ENCODE measurements around the gene LARGE2. TPM values are rescaled to one million over a fixed set of nuclear protein-coding genes. Genes with fewer than 3 reads are reported as not detected.

LARGE2 gene
- total and polyA plus RNA-seq, 10 donors, result 2.5 to 18.8 (median 6.2) TPM

GRCh38 chr11:45948356-45948755 lies 25.9 kb downstream of the LARGE2 start:
- TF ChIP-seq CTCF (IDR thresholded peaks at IDR 0.05 in 8 of 11, conservative IDR thresholded peaks at IDR 0.05 in 3 of 11), result no peak
- no peak for TF ChIP-seq POLR2A (IDR thresholded peaks at IDR 0.05)
- no peak for TF ChIP-seq POLR2AphosphoS5 (IDR thresholded peaks at IDR 0.05)
- Histone ChIP-seq H3K9me3 (no peaks in the 10 kb centered on the region), H3K36me3 (peaks cover 0 to 100% (median 76%) of the 10 kb centered on the region in 6 donors), H3K27ac (no peak overlapping the region), H3K4me3 (no peak overlapping the region), H3K27me3 (replicated peaks in 1 of 7) (no peaks in the 10 kb centered on the region), H3K4me1 (no peaks in the 10 kb centered on the region)
- intact Hi-C loops (cut with DNase I; ENCODE audit: low total_unique reads), result no loop called here
- 95 to 99% (median 97%) methylated on average over 3 of the region's 3 CpGs for WGBS, 5 donors
- no peak for DNase-seq

- WGBS, 5 donors, result 97 to 100% (median 100%) methylated on average over 1 of the region's 1 CpG
- DNase-seq, result no peak
- peaks cover 0 to 100% (median 67%) of the 10 kb centered on the region in 6 donors for H3K36me3 ChIP-seq
- H3K9me3 ChIP-seq, result no peaks in the 10 kb centered on the region
- TF ChIP-seq CTCF (IDR thresholded peaks at IDR 0.05 in 8 of 11, conservative IDR thresholded peaks at IDR 0.05 in 3 of 11), result no peak
- TF ChIP-seq POLR2A (IDR thresholded peaks at IDR 0.05), result no peak
- no peak for TF ChIP-seq POLR2AphosphoS5 (IDR thresholded peaks at IDR 0.05)
- H3K4me3 ChIP-seq, result no peak overlapping the region
- H3K27me3 ChIP-seq (replicated peaks in 1 of 7), result no peaks in the 10 kb centered on the region
- H3K4me1 ChIP-seq, result no peaks in the 10 kb centered on the region
- no peak overlapping the region for H3K27ac ChIP-seq
- intact Hi-C loops (cut with DNase I; ENCODE audit: low total_unique reads), result no loop called here
Measured at GRCh38 chr11:45949992-45950407, 27.5 kb downstream of the LARGE2 start.

- DNase-seq, result no peak
- no peaks in the 10 kb centered on the region for H3K9me3 ChIP-seq
- no peak overlapping the region for H3K4me3 ChIP-seq
- intact Hi-C loops (cut with DNase I; ENCODE audit: low total_unique reads), result loop anchor here (10.0 kb wide), 1 partner anchor 355 kb away; no protein-coding TSS in a partner anchor
- no peak for TF ChIP-seq POLR2A (IDR thresholded peaks at IDR 0.05)
- H3K27me3 ChIP-seq (replicated peaks in 1 of 7), result no peaks in the 10 kb centered on the region
- peaks cover 0 to 71% (median 6%) of the 10 kb centered on the region in 6 donors for H3K36me3 ChIP-seq
- H3K4me1 ChIP-seq, result peaks cover 0 to 9% (median 2%) of the 10 kb centered on the region in 6 donors
- 85 to 100% (median 92%) methylated on average over 1 of the region's 1 CpG for WGBS, 5 donors
- no peak overlapping the region for H3K27ac ChIP-seq
Measured at GRCh38 chr11:45959851-45960250, 37.4 kb downstream of the LARGE2 start.

- Histone ChIP-seq H3K27me3 (replicated peaks in 1 of 7) (no peaks in the 10 kb centered on the region), H3K36me3 (peaks cover 0 to 71% (median 10%) of the 10 kb centered on the region in 6 donors), H3K9me3 (no peaks in the 10 kb centered on the region), H3K4me3 (no peak overlapping the region), H3K4me1 (peaks cover 0 to 13% (median 2%) of the 10 kb centered on the region in 6 donors), H3K27ac (no peak overlapping the region)
- TF ChIP-seq POLR2A (IDR thresholded peaks at IDR 0.05), result no peak
- TF ChIP-seq POLR2AphosphoS5 (IDR thresholded peaks at IDR 0.05), result no peak
- TF ChIP-seq CTCF (IDR thresholded peaks at IDR 0.05 in 8 of 11, conservative IDR thresholded peaks at IDR 0.05 in 3 of 11), result no peak
- intact Hi-C loops (cut with DNase I; ENCODE audit: low total_unique reads), result loop anchor here (10.0 kb wide), 1 partner anchor 354 kb away; no protein-coding TSS in a partner anchor
- no peak for DNase-seq
- 82 to 94% (median 87%) methylated on average over 4 of the region's 4 CpGs for WGBS, 5 donors
Measured at GRCh38 chr11:45960387-45961095, 38.1 kb downstream of the LARGE2 start.
